Measurements from ENCODE around the gene CNPY3. TPM values are rescaled to one million over a fixed set of nuclear protein-coding genes. Genes with fewer than 3 reads are reported as not detected.

CNPY3 gene
- polyA plus RNA-seq, 1 donor from 2014 or later: 26.4 TPM

DNA sequence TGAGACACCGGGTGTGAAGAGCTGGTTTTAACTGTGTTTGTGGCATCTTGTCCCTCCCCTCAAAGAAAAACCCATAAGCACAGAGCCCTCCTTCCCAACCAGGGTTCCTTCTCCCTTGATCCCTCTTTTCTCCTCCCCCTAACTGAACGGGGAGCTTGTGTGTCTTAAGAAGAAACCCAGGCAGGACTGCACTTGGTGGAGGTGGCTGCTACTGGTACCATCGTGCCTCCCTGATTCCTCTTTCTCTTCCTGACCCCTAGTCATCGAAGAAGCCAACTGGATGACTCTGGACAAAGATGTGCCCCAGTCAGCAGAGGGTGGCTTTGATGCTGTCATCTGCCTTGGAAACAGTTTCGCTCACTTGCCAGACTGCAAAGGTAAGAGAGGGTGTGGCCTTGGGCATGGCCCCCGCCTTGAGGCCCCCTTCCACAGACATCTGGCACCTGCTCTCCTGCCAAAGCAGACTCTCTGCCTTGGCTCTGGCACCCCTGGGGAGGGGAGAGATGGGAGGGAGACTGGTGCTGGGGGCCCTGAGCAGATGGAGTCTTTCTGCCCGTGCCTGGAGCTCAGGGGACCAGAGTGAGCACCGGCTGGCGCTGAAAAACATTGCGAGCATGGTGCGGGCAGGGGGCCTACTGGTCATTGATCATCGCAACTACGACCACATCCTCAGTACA, 33.4 kb downstream of the CNPY3 start:
- no peak overlapping the region for H3K4me3 ChIP-seq (ENCODE audit: low read length)
- peaks cover 27% of the 10 kb centered on the region for H3K27me3 ChIP-seq (ENCODE audit: insufficient read depth, low read depth, low read length)
- no peaks in the 10 kb centered on the region for H4K20me1 ChIP-seq (ENCODE audit: insufficient read depth)
- H3F3A ChIP-seq (ENCODE audit: insufficient read depth, low read length, poor library complexity, severe bottlenecking): no peaks in the 10 kb centered on the region
- H3K27ac ChIP-seq (ENCODE audit: low read length): no peak overlapping the region
- H3K9ac ChIP-seq (ENCODE audit: low read length): no peak overlapping the region
- no peaks in the 10 kb centered on the region for H3K36me3 ChIP-seq (ENCODE audit: insufficient read depth, low read length)
- no peak overlapping the region for H2AFZ ChIP-seq (ENCODE audit: low read depth, low read length)
- no peaks in the 10 kb centered on the region for H3K9me2 ChIP-seq (ENCODE audit: insufficient read depth, low read length)
- no peaks in the 10 kb centered on the region for H3K9me3 ChIP-seq (ENCODE audit: low read length)
- H3K79me2 ChIP-seq (replicated peaks; ENCODE audit: insufficient read depth, low read length): no peaks in the 10 kb centered on the region
- H3K4me2 ChIP-seq (ENCODE audit: low read length): no peak overlapping the region
- no peak for TF ChIP-seq EP300 (conservative IDR thresholded peaks at IDR 0.05; ENCODE audit: poor library complexity, severe bottlenecking)
- no peak for TF ChIP-seq POLR2AphosphoS5 (IDR thresholded peaks at IDR 0.05)
- no peak for TF ChIP-seq MXI1 (conservative IDR thresholded peaks at IDR 0.05; ENCODE audit: poor library complexity, severe bottlenecking)
- TF ChIP-seq, protein P1, sequence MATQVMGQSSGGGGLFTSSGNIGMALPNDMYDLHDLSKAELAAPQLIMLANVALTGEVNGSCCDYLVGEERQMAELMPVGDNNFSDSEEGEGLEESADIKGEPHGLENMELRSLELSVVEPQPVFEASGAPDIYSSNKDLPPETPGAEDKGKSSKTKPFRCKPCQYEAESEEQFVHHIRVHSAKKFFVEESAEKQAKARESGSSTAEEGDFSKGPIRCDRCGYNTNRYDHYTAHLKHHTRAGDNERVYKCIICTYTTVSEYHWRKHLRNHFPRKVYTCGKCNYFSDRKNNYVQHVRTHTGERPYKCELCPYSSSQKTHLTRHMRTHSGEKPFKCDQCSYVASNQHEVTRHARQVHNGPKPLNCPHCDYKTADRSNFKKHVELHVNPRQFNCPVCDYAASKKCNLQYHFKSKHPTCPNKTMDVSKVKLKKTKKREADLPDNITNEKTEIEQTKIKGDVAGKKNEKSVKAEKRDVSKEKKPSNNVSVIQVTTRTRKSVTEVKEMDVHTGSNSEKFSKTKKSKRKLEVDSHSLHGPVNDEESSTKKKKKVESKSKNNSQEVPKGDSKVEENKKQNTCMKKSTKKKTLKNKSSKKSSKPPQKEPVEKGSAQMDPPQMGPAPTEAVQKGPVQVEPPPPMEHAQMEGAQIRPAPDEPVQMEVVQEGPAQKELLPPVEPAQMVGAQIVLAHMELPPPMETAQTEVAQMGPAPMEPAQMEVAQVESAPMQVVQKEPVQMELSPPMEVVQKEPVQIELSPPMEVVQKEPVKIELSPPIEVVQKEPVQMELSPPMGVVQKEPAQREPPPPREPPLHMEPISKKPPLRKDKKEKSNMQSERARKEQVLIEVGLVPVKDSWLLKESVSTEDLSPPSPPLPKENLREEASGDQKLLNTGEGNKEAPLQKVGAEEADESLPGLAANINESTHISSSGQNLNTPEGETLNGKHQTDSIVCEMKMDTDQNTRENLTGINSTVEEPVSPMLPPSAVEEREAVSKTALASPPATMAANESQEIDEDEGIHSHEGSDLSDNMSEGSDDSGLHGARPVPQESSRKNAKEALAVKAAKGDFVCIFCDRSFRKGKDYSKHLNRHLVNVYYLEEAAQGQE (IDR thresholded peaks at IDR 0.05; ENCODE audit: borderline replicate concordance): no peak
- TF ChIP-seq EZH2 (IDR thresholded peaks at IDR 0.05; ENCODE audit: borderline replicate concordance, insufficient read depth, low read length, poor library complexity, severe bottlenecking): no peak
- TF ChIP-seq, protein P2, sequence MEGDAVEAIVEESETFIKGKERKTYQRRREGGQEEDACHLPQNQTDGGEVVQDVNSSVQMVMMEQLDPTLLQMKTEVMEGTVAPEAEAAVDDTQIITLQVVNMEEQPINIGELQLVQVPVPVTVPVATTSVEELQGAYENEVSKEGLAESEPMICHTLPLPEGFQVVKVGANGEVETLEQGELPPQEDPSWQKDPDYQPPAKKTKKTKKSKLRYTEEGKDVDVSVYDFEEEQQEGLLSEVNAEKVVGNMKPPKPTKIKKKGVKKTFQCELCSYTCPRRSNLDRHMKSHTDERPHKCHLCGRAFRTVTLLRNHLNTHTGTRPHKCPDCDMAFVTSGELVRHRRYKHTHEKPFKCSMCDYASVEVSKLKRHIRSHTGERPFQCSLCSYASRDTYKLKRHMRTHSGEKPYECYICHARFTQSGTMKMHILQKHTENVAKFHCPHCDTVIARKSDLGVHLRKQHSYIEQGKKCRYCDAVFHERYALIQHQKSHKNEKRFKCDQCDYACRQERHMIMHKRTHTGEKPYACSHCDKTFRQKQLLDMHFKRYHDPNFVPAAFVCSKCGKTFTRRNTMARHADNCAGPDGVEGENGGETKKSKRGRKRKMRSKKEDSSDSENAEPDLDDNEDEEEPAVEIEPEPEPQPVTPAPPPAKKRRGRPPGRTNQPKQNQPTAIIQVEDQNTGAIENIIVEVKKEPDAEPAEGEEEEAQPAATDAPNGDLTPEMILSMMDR (IDR thresholded peaks at IDR 0.05; ENCODE audit: poor library complexity, severe bottlenecking): no peak
- TF ChIP-seq RAD21 (conservative IDR thresholded peaks at IDR 0.05): no peak
- TF ChIP-seq TAF1 (IDR thresholded peaks at IDR 0.05; ENCODE audit: low read depth): no peak
- no peak for TF ChIP-seq SMC3 (conservative IDR thresholded peaks at IDR 0.05; ENCODE audit: poor library complexity)

DNA sequence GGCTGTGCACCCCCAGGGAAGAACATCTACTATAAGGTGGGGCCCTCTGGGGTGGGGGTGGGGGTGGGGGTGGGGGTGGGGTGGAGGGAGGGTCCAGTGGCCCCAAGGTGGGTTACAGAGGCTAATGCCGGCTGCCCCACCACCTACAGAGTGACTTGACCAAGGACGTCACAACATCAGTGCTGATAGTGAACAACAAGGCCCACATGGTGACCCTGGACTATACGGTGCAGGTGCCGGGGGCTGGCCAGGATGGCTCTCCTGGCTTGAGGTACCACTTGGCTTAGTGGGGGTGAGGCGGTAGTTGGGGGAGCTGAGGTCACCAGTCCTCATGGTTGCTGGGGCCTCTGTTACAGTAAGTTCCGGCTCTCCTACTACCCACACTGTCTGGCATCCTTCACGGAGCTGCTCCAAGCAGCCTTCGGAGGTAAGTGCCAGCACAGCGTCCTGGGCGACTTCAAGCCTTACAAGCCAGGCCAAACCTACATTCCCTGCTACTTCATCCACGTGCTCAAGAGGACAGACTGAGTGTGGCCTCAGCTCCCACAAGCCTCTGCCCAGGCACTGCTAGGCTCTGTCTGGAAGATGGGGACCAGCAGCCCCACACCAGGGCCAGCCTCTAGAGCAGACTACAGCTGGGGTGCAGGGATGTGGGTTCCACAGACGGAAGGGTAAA, 34.0 kb downstream of the CNPY3 start:
- Histone ChIP-seq H3F3A (ENCODE audit: insufficient read depth, low read length, poor library complexity, severe bottlenecking) (no peaks in the 10 kb centered on the region), H3K27me3 (ENCODE audit: insufficient read depth, low read depth, low read length) (peaks cover 27% of the 10 kb centered on the region), H3K9me3 (ENCODE audit: low read length) (no peaks in the 10 kb centered on the region), H3K9me2 (ENCODE audit: insufficient read depth, low read length) (no peaks in the 10 kb centered on the region), H3K4me3 (ENCODE audit: low read length) (no peak overlapping the region), H2AFZ (ENCODE audit: low read depth, low read length) (no peak overlapping the region), H3K79me2 (replicated peaks; ENCODE audit: insufficient read depth, low read length) (no peaks in the 10 kb centered on the region), H3K36me3 (ENCODE audit: insufficient read depth, low read length) (no peaks in the 10 kb centered on the region), H3K9ac (ENCODE audit: low read length) (no peak overlapping the region), H3K4me2 (ENCODE audit: low read length) (no peak overlapping the region), H4K20me1 (ENCODE audit: insufficient read depth) (no peaks in the 10 kb centered on the region), H3K27ac (ENCODE audit: low read length) (no peak overlapping the region)
- TF ChIP-seq TAF1 (IDR thresholded peaks at IDR 0.05; ENCODE audit: low read depth): no peak
- TF ChIP-seq, protein P2 (IDR thresholded peaks at IDR 0.05; ENCODE audit: poor library complexity, severe bottlenecking): no peak
- no peak for TF ChIP-seq RAD21 (conservative IDR thresholded peaks at IDR 0.05)
- TF ChIP-seq POLR2AphosphoS5 (IDR thresholded peaks at IDR 0.05): no peak
- TF ChIP-seq EZH2 (IDR thresholded peaks at IDR 0.05; ENCODE audit: borderline replicate concordance, insufficient read depth, low read length, poor library complexity, severe bottlenecking): no peak
- TF ChIP-seq, protein P1 (IDR thresholded peaks at IDR 0.05; ENCODE audit: borderline replicate concordance): no peak
- no peak for TF ChIP-seq SMC3 (conservative IDR thresholded peaks at IDR 0.05; ENCODE audit: poor library complexity)
- no peak for TF ChIP-seq EP300 (conservative IDR thresholded peaks at IDR 0.05; ENCODE audit: poor library complexity, severe bottlenecking)
- TF ChIP-seq MXI1 (conservative IDR thresholded peaks at IDR 0.05; ENCODE audit: poor library complexity, severe bottlenecking): no peak
